GM19351 (cell line): Measurements from ENCODE around the gene PLXNB2.
"Not testable (repeated sequence)": the region's sequence is repeated elsewhere in the genome, so short reads cannot be mapped to it uniquely, and the experiment has no call there.

Experiments used
- ATAC-seq: cut with Tn5 transposase; IDR thresholded peaks from one replicate; pipeline ENCODE4 v1.9.1; 2021; ENCODE audit warnings: mild to moderate bottlenecking, moderate library complexity; ENCODE audit not compliant: unreplicated experiment

PLXNB2 gene

DNA sequence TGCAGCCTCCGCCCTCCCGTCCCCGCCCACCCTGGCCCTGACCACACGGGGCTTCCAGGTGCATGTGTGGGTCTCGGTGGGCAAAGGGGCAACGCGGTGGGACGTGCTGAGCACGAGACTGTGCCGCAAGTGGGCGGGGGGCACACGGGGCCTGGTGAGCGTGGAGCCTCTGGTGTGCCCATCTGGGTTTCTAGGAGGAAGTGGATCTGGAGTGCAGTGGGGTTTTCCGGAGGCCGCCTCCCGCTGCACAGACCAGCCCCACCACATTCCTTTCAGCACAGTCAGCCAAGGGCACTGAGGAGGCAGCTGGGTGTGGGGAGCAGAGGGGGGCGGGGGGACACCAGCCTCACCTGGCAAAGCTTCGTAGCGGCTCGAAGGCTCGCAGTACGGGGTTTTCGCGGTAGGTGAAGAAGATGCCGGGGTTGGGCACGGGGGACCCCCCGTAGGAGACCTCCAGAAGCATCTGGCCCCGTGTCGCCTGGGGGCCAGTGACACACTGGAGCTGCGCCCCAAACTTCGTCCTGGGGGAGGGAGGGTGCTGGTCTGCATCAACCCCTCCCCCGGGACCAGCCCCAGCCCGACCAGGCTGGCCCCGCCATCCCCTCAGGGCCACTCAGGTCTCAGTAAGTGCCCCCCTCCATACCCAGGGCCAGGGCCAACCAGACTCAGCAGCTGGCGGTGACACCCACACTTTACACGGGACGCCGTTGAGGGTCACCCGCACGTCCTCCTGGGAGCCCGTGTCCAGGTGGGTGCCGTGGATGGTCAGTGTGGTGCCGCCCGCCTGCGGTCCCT is 24.9 kb downstream of the PLXNB2 start:
- ATAC-seq = no peak

DNA sequence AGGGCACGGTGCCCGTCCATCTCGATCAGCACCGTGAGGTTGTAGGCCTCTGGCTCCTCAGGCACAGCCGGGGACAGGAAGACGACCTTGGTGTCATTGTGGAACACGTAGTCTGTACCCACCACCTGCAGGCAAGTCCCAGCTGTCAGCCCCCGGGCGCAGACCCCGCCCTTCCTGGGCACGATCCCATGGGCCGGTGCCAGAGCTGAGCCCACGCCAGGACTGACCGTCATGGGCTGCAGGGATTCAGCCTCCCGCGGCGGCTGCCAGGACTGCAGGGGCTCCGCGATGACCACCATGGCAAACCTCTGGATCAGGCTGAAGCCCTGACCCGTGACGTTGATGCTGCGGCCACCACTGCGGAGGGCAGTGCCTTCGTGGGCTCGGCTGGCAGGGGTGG is 25.5 kb downstream of the PLXNB2 start:
- ATAC-seq = no peak

DNA sequence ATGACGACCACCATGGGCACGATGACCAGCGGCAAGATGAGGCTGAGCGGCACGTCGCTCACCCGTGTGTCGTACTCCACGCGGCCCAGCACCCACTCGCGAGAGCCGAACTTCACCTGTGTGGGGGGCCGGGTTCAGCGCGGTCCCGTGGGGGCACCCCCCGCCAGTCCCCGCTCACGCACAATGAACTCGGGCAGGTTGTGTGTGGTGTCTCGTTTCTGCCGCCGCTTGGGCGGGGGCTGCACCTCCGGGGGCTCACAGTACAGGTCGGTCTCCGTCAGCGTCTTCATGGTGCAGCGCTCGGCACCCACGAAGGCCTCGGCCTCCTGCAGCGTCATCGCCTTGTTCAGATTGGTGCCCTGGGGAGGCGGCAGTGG is 26.1 kb downstream of the PLXNB2 start:
- no peak for ATAC-seq

DNA sequence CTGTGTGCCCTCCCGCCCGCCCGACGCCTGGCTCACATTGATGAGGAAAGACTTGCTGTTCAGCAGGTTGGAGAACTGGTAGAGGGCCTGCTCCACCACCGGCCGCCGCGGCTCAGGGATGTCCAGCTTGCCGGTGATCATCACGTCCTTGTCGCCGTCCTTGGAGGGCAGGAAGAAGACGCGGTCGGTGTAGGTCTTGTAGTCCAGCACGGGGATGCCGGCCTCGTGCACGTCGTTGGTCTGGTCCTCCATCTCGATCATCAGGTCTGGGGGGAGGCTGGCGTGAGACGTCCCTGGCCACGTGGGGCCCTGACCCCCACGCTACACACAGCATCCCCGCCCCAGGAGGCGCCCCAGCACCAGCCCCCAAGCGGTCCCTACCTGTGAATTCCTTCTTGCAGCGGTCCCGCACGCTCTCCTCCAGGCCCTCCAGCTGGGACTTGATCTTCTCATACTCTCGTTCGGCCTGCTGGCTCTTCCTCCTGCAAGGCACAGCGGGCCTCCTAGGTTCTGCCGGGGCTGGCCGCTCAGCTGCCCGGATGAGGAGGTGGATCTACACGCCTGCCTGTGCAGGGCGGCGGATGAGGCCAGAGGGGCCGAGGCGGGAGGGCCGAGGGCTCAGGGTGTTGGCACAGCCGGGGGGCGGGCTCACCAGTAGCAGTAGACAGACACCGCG is 26.6 kb downstream of the PLXNB2 start:
- no peak for ATAC-seq

DNA sequence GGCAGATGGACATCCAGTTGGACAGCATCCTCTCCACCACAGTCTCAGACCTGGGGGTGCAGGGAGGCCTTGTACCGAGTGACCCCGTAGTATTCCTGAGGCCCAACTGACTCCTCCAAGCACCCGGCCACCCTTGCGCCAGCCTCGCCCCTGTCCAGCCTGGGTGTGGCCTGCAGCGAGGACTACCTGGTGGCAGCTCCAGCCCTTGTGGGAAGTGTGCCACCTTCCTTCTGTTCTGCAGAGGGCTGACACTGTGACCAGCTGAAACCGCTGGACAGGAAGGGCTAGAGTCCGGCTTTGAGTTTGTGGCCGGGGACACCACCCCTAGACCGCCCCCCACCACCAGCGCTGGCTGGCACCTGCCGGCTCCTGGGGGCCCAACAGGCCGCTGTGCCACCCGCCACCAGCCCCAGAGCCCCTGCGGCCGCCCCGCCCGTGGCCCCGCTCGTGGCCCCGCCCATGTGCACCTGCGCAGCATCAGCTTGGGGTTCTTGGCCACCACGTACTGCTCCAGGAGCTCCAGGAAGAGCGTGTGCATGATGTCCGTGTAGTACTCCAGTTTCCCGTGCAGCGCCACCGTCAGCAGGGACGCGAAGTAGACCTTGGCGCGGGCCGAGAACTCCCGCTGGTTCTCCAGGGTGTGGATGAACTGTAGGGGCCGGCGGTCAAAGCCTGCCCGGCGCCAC is 27.3 kb downstream of the PLXNB2 start:
- ATAC-seq = no peak

DNA sequence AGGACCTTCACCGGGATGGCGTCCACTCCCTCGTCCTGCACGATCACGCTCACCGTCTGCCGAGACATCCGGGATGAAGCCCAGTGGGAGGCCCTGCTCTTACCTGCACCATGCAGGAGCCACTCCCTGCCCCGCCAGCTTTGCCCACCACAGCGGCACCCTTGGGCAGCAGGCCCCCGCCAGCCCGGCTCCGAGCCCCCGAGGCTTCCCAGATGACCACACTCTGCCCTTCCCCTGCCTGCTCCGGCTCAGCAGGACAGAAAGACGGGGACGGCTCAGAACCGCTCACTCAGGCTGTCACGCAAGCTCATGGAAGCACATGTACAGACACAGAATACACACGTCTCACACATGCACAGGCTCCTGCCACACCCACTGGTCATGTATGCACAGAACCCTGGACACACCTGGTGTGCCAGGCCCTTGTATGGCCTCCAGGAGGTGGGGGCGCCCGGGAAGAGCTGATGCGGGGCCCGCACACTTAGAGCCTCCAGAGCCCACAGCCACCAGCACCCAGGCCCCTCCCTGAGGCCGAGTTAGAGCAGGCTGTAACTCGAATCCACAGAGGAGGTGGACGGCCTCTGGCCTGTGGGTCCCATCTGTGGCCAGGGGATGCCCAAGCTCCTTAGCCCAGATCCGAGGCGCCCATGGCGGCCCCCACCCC is 28.4 kb downstream of the PLXNB2 start:
- no peak for ATAC-seq

DNA sequence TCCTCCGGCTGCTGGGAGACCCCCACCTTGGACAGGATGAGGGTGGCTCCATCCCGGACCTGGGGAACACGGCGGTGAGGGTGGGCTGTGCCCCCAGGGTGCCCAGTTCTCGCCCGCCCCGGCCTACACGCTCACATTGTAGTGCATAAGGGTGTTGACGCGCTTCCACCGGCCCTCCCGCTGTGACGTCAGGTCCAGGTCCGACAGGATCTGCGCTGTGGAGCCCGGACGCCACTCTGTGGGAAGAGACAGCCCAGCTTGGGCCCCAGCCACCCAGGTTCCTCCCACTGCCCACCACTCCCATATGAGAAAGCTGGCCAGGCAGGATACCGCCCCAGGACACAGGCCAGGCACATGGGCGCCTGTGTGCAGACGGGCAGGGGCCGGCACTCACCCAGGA is 29.0 kb downstream of the PLXNB2 start:
- ATAC-seq = no peak

DNA sequence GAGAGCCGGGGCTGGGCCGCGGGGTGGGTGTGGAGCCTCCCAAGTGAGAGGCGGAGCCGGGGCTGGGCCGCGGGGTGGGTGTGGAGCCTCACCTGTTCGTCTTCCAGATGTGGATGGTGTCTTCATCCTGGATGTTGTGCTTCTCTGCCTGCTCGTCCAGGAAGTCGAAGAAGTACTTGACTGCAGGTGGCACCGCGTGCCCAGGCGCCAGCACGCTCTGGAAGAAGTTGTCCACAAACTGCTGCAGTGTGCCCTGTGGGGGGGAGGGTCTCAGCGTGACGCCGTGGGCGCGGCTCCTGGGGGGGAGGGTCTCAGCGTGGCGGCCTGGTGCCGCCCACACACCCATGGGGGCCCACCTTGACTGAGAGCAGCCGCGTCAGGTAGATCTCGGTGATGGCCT is 29.7 kb downstream of the PLXNB2 start:
- ATAC-seq = no peak

DNA sequence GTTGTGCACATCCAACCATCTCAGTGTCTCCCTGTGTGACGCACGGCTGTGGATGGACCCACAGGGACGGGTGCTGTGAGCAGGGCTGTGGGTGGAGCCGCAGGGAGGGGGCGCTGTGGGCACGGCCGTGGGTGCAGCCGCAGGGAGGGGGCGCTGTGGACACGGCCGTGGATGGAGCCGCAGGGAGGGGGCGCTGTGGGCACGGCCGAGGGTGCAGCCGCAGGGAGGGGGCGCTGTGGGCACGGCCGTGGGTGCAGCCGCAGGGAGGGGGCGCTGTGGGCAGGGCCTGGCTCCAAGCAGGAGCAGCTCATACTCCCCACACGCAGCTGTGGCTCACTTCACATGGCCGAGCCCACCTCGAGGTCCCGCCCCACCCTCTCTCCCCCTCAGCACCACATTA is 31.3 kb downstream of the PLXNB2 start:
- ATAC-seq = peak; percentile 56

DNA sequence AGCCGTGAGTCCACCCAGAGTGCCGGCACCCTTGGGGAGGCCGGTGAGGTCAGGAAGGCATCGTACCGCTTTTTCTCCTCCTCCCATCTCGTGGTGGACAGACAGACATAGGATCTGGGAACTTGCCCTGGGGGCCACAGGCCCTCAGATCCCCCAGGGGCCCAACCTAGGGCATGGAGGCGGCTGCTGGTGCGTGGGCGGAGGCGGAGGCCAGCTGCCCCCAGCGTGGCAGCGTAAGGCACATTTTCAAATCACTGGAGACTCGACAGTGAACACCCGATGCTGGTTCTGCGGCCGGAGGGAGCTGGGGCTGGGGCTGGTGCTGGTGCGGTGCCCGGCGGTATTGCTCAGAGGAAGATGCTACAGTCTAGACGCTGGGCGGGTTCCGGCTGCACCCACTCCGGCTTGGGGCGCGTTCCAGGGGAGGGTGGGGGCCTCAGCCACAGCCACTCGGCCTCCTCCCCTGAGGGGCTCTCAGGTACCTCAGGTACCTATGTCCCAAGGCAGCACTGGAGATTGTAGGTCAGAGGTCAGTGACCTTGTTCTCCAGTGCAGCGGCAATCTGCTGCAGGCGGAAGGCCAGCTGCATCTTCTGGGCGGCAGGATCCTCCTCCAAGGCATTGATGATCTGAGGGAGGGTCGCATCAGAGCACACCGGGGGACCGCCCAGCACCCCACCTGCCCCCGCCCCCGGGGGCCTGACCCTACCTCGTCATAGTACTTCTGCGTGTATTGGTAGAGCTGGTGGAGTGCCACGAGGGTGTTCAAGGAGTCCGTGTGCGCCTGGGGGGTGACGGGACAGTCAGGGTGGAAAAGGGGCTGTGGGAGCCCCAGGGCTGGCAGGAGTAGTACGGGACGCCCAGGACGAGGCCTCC is 32.0 kb downstream of the PLXNB2 start:
- ATAC-seq = no peak

DNA sequence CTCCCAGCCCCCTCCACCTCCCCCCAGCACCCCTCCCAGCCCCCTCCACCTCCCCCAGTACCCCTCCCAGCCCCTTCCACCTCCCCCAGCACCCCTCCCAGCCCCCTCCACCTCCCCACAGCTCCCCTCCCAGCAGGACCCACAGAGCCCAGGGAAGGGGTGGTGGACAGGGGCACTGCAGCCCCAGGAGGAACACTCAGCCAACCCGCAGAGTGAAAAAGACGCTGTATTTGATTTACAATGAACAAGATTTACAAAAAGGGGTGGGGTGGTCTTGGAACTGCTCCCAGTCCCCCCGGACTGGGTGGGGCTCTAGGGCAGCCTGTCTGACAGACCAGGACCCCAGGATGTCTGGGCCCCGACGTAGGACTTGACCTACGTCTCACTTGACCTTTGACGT is 32.7 kb downstream of the PLXNB2 start:
- no peak for ATAC-seq

DNA sequence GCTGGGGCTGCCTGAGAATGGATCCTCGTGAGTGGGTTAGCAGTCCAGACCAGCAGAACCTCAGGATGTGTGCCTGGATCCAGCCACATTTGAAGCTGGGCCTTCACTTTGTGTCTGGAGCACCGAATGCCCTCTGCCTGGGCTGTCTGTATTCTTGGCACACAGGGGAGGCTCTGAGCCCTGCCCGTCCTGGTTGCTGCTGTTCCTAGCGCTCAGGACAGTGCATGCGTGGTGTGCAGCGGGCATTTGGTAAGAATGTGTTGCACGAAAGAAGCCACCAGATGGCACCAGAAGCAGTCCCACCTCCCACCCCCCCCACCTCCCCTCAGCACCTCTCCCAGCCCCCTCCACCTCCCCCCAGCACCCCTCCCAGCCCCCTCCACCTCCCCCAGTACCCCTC is 33.1 kb downstream of the PLXNB2 start:
- no peak for ATAC-seq

DNA sequence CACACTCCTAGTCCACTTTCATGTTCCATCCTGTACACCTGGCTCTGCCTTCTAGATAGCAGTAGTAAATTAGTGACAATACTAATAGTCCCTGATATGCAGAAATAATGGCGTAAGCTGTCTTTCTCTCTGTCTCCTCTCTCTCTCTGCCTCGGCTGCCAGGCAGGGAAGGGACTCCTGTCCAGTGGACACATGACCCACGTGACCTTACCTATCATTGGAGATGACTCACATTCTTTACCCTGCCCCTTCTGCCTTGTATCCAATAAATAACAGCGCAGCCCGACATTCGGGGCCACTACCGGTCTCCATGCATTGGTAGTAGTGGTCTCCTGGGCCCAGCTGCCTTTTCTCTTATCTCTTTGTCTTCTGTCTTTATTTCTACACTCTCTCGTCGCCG is 33.7 kb downstream of the PLXNB2 start:
- ATAC-seq = not testable (repeated sequence)

DNA sequence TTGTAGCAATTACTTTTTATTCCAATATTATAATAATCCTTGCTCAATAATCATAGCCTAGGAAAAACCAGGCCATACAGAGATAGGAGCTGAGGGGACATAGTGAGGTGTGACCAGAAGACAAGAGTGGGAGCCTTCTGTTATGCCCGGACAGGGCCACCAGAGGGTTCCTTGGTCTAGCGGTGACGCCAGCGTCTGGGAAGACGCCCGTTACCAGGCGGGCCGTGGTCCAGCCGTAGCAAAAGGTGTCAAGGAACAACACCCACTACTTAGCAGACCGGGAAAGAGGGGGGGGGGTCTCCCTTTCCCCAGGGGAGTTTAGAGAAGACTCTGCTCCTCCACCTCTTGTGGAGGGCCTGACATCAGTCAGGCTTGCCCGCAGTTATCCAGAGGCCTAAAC is 34.1 kb downstream of the PLXNB2 start:
- ATAC-seq = not testable (repeated sequence)

DNA sequence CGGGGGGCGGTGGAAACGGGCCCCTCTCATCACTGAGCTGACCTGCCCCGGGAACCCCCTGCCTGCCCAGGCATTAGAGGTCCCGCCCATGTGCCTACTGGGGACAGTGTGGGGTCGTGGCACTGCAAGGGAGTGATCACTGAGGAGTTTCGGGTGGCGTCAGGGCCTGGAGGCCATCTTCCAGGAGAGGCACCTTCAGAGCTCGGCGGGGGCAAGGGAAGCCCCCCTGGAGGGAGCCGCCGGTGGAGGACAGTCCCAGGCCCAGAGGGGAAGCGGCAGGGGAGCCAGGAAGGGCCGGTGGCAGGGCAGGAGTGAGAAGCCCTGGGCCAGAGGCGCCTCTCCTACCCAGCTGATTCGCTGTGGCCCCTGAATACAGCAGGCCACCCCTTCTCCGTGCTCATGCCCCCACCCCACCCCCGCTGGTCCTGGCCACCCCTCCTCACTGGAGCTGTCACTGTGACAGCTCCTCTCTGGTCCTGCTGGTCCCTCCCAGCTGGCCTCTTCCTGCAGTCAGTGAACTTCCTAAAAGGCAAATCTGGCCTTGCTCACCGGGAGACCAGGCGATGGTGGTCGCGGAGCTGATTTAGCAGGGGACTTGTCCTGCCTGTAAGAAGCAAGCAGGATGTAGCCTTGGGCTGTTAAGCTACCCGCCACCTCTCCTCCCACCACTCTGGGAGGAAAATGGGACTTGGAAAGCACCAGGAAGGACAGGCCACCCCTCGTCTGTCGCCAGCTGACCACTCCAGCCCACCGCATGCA is 35.2 kb downstream of the PLXNB2 start:
- ATAC-seq = no peak

DNA sequence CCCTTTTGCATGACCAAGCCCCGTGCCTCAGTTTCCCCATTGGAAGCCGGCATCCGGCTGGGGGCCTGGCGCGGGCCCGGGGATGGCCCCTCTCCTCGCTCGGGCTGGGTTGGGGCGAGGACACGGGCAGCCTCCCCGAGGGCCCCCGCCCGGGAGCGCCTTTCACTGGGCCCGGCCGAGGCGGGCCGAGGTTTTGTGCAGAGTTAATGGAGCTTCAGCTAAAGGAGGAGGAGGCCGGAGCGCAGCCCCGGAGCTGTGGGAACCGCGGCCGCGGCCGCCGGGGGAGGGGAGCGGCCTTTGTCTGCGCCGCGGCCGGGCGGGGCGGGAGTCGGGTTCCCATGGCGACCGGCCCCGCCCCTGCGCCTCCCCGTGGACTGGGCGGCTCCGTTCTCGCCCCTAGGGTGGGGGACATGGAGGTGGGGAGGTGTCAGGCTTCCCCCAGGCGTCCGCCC is 35.9 kb downstream of the PLXNB2 start:
- no peak for ATAC-seq

DNA sequence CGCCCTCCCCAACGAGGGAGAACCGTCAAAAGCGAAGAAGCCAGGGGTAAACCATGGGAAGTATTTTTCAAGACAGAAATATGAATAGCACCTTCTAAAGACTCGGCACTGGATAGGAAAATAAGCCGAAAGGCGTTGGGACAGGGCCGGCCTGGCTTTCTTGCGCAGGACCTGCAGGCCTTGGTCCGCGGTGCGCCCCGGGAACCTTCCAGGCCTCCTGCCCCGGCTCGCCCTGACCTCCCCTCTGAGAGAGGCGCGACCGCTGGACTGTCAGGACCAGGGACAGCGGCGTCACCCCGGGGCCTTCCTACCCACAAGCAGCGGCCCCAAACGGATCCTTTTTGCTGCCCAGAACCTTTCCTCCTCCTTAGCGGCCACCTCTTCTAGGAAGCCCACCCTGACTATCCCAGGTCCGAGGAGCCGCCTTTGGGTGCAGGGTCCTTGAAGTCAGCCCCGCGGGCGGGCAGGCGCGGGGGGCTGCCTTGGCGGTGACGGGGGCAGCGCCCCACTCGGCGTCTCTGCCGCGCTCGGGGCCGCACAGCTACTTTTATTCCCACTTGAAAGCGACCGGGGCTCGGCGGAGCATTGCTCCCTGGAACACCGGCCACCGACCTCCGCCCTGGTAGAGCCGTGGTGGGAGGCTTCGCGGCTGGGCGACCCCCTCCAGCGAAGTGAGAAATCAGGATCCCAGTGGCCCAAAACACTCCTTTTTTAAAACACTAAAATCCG is 36.6 kb downstream of the PLXNB2 start:
- no peak for ATAC-seq

DNA sequence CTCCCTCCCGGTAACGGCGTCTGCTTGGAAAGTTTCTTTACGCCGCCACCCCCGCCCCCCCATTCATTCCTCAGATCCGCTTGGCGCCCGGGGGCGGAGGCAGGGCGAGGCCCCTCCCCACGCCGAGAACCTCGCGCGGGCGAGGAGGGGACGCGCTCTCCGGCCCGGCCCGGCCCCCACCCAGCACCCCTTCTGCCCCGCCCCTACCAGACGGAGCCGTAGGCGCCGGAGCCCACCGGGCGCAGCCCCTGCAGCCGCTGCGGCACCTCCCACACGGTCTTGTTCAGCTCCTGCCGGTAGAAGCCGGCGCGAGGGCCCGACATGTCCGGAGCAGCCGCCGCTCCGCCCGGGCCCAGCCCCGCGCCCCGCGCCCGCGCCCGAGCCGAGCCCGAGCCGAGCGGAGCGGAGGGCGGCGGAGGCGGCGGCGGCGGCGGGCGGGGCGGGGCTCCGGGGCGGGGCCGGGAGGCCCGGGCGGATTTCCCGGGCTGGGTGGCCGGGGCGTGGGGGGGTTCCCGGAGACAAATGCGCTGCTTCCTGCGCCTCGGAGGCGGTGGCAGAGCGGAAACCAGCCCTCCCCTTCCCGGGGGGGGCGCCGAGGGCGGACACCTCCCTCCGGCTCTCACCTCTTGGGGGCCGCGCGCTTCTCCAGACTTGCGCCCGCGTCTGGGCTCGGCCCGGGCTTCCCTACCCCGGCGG is 37.3 kb downstream of the PLXNB2 start, which contains the start of gene MAPK11:
TSS of gene MAPK11 (minus strand) at position 411 of the 696 bp plus-strand sequence. CDS start at position 323, 88 bp downstream.
- no peak for ATAC-seq
